HL-60 (cell line): ENCODE measurements around the gene FMO1.

Source experiments
- DNase-seq, 2 experiments: peaks; one replicate each; pipeline ENCODE4 v3.0.0-alpha.2; 2010 to 2020; ENCODE audit warnings: low read depth in 1 of 2, low spot score in 1 of 2
- H3K27ac ChIP-seq: fragments of 250-450 bp; sonication (Bioruptor Pico); replicated peaks from 2 replicates; pipeline ENCODE4 v1.5.1; 2020; ENCODE audit warnings: mild to moderate bottlenecking, moderate library complexity
- H3K27me3 ChIP-seq: fragments of 250-450 bp; sonication (Bioruptor Pico); 2 replicates; pipeline ENCODE4 v1.5.1; 2021; ENCODE audit warnings: mild to moderate bottlenecking, moderate library complexity; ENCODE audit not compliant: insufficient read depth, poor library complexity, severe bottlenecking
- H3K4me3 ChIP-seq: replicated peaks from 2 replicates; pipeline ENCODE4 v1.5.1; 2011; ENCODE audit warnings: mild to moderate bottlenecking, control low read depth, low read length; ENCODE audit not compliant: insufficient read depth
- CTCF ChIP-seq: IDR thresholded peaks from one replicate; pipeline ENCODE4 v1.5.1; 2011; ENCODE audit warnings: low read length, control low read depth, inconsistent platforms; ENCODE audit not compliant: insufficient read depth
- GABPA ChIP-seq: IDR thresholded peaks from 2 replicates; pipeline ENCODE4 v1.6.1; 2012; ENCODE audit warnings: low read depth
- POLR2AphosphoS5 ChIP-seq: IDR thresholded peaks from 2 replicates; pipeline ENCODE4 v1.6.1; 2012; ENCODE audit warnings: low read depth
- SPI1 ChIP-seq: IDR thresholded peaks from 2 replicates; pipeline ENCODE4 v1.6.1; 2012; ENCODE audit warnings: low read depth, mild to moderate bottlenecking, borderline replicate concordance
- TF ChIP-seq, protein P1 (sequence below): IDR thresholded peaks from 2 replicates; pipeline ENCODE4 v1.6.1; 2012; ENCODE audit warnings: low read depth; ENCODE audit not compliant: insufficient replicate concordance

The FMO1 gene

DNA sequence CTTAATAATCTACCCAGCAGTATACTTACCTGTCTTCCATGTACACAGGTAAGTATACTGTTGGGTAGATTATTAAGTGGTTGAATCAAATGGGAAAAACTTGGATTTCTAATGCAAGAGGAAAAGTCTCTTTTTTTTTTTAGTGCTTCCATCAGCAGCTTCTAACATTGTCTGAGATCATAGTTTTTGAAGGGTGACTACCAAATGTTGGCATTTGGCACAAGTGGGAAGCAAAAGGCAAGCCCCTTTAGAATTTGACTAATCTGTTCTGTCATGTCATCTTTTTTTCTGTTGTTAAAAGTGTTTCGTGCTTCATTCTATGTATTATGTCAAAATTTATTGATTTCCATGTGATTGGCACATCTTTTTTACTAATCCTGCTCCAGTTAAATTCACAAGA lies 547 bp downstream of the FMO1 start:
- no peaks in the 10 kb centered on the region for H3K27me3 ChIP-seq
- TF ChIP-seq, protein P1, sequence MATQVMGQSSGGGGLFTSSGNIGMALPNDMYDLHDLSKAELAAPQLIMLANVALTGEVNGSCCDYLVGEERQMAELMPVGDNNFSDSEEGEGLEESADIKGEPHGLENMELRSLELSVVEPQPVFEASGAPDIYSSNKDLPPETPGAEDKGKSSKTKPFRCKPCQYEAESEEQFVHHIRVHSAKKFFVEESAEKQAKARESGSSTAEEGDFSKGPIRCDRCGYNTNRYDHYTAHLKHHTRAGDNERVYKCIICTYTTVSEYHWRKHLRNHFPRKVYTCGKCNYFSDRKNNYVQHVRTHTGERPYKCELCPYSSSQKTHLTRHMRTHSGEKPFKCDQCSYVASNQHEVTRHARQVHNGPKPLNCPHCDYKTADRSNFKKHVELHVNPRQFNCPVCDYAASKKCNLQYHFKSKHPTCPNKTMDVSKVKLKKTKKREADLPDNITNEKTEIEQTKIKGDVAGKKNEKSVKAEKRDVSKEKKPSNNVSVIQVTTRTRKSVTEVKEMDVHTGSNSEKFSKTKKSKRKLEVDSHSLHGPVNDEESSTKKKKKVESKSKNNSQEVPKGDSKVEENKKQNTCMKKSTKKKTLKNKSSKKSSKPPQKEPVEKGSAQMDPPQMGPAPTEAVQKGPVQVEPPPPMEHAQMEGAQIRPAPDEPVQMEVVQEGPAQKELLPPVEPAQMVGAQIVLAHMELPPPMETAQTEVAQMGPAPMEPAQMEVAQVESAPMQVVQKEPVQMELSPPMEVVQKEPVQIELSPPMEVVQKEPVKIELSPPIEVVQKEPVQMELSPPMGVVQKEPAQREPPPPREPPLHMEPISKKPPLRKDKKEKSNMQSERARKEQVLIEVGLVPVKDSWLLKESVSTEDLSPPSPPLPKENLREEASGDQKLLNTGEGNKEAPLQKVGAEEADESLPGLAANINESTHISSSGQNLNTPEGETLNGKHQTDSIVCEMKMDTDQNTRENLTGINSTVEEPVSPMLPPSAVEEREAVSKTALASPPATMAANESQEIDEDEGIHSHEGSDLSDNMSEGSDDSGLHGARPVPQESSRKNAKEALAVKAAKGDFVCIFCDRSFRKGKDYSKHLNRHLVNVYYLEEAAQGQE = no peak
- TF ChIP-seq SPI1 (no peak), GABPA (no peak), CTCF (no peak), POLR2AphosphoS5 (no peak)
- no peak overlapping the region for H3K27ac ChIP-seq
- no peak overlapping the region for H3K4me3 ChIP-seq
- no peak for DNase-seq

GRCh38 chr1:171250263-171250662 lies 2.0 kb downstream of the FMO1 start:
- no peaks in the 10 kb centered on the region for H3K27me3 ChIP-seq
- H3K27ac ChIP-seq = no peak overlapping the region
- TF ChIP-seq SPI1 = no peak
- no peak overlapping the region for H3K4me3 ChIP-seq
- DNase-seq = no peak

GRCh38 chr1:171251042-171251951 lies 3.0 kb downstream of the FMO1 start:
- Histone ChIP-seq H3K27ac (no peak overlapping the region), H3K27me3 (no peaks in the 10 kb centered on the region), H3K4me3 (peak overlapping the region; percentile 49)
- TF ChIP-seq POLR2AphosphoS5 (no peak), GABPA (no peak), SPI1 (no peak), CTCF (peak; percentile 42)
- peak in 1 of 2 experiments; percentile 30 for DNase-seq

- TF ChIP-seq, protein P1 = no peak
- no peak for TF ChIP-seq SPI1
- no peak for TF ChIP-seq POLR2AphosphoS5
- TF ChIP-seq CTCF = no peak
- Histone ChIP-seq H3K4me3 (no peak overlapping the region; the same call in 1 of the 2 replicates), H3K27ac (no peak overlapping the region), H3K27me3 (no peaks in the 10 kb centered on the region)
- DNase-seq = no peak
These were observed 3.6 kb downstream of the FMO1 start for GRCh38 chr1:171251952-171252300.
